Upper lobe of right lung (tissue), 1 donor: ENCODE data around the gene SCUBE3. TPM values are rescaled to one million over a fixed set of nuclear protein-coding genes. Genes with fewer than 3 reads are reported as not detected.

ENCODE experiments used
- ATAC-seq: fragments of 200-7000 bp; cut with Tn5 transposase; one replicate; pipeline ENCODE4 v1.9.1; 2020; ENCODE audit warnings: mild to moderate bottlenecking, moderate library complexity
- DNase-seq: peaks from one replicate; pipeline ENCODE4 v3.0.0-alpha.2; 2020
- H3K27ac ChIP-seq: fragments of 200-600 bp; one replicate; pipeline ENCODE4 v1.8.0; 2022
- H3K27me3 ChIP-seq: fragments of 200-600 bp; one replicate; pipeline ENCODE4 v1.8.0; 2022; ENCODE audit warnings: mild to moderate bottlenecking
- H3K36me3 ChIP-seq: fragments of 200-600 bp; one replicate; pipeline ENCODE4 v1.8.0; 2022
- H3K4me1 ChIP-seq: fragments of 200-600 bp; one replicate; pipeline ENCODE4 v1.8.0; 2022
- H3K4me3 ChIP-seq: fragments of 200-600 bp; one replicate; pipeline ENCODE4 v1.8.0; 2022; ENCODE audit warnings: mild to moderate bottlenecking
- H3K9me3 ChIP-seq: fragments of 200-600 bp; one replicate; pipeline ENCODE4 v1.8.0; 2022
- intact Hi-C: fragments of 100-400 bp; cut with DNase I; formaldehyde crosslinking; loops from one replicate; pipeline ENCODE4 v1.11.0; 2022
- total RNA-seq: library from RNA; stranded (reverse); fragmentation: NEBNext Ultra II Directional; extraction: Animal tissue kit (Norgen Biotek cat#: 25700); gene quantifications from one replicate; pipeline ENCODE4 v1.2.1, GENCODE V29; 2021
- TF ChIP-seq, protein P1 (sequence below): fragments of 200-600 bp; IDR thresholded peaks from one replicate; pipeline ENCODE4 v1.8.0; 2022; ENCODE audit warnings: antibody characterized with exemption
- donor health status: DM: no; HTN: yes; CAD: no; lungs with severe emphysema.

The SCUBE3 gene
- total RNA-seq, 1 donor from 2014 or later, result 0.46 TPM

- intact Hi-C loops, result no loop called here
Observed at GRCh38 chr6:35295521-35296315, 82.0 kb downstream of the SCUBE3 start.

GRCh38 chr6:35296931-35297600 is 83.3 kb downstream of the SCUBE3 start:
- Histone ChIP-seq H3K4me1 (peaks cover 19% of the 10 kb centered on the region), H3K27me3 (no peaks in the 10 kb centered on the region), H3K27ac (peak overlapping the region; percentile 74), H3K36me3 (peaks cover 26% of the 10 kb centered on the region), H3K4me3 (peak overlapping the region; percentile 47), H3K9me3 (no peaks in the 10 kb centered on the region)
- TF ChIP-seq, protein P1, sequence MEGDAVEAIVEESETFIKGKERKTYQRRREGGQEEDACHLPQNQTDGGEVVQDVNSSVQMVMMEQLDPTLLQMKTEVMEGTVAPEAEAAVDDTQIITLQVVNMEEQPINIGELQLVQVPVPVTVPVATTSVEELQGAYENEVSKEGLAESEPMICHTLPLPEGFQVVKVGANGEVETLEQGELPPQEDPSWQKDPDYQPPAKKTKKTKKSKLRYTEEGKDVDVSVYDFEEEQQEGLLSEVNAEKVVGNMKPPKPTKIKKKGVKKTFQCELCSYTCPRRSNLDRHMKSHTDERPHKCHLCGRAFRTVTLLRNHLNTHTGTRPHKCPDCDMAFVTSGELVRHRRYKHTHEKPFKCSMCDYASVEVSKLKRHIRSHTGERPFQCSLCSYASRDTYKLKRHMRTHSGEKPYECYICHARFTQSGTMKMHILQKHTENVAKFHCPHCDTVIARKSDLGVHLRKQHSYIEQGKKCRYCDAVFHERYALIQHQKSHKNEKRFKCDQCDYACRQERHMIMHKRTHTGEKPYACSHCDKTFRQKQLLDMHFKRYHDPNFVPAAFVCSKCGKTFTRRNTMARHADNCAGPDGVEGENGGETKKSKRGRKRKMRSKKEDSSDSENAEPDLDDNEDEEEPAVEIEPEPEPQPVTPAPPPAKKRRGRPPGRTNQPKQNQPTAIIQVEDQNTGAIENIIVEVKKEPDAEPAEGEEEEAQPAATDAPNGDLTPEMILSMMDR, result no peak
- intact Hi-C loops, result no loop called here
- DNase-seq (no peak), ATAC-seq (peak; percentile 1)

More at GRCh38 chr6:35295521-35296315, 82.0 kb downstream of the SCUBE3 start:
- ATAC-seq (no peak), DNase-seq (no peak)
- H3K4me3 ChIP-seq, result no peak overlapping the region
- H3K36me3 ChIP-seq, result peaks cover 39% of the 10 kb centered on the region
- no peaks in the 10 kb centered on the region for H3K27me3 ChIP-seq
- no peaks in the 10 kb centered on the region for H3K9me3 ChIP-seq
- peaks cover 17% of the 10 kb centered on the region for H3K4me1 ChIP-seq
- H3K27ac ChIP-seq, result no peak overlapping the region
- TF ChIP-seq, protein P1, result no peak

GRCh38 chr6:35297601-35298481 is 84.1 kb downstream of the SCUBE3 start, which contains the start of gene DEF6:
Gene DEF6 (plus strand): TSS chr6:35297818. CDS start chr6:35297857, 39 bp downstream.
- Histone ChIP-seq H3K4me3 (peak within 1 kb of the TSS; percentile 47), H3K36me3 (peaks cover 21% of the 10 kb centered on the region), H3K27ac (peak within 1 kb of the TSS; percentile 74), H3K9me3 (no peaks in the 10 kb centered on the region), H3K27me3 (no peaks in the 10 kb centered on the region), H3K4me1 (peaks cover 27% of the 10 kb centered on the region)
- DNase-seq, result peak; percentile 91
- ATAC-seq, result peak; percentile 92
- TF ChIP-seq, protein P1, result peak; percentile 65
- intact Hi-C loops, result no loop called here

DNA sequence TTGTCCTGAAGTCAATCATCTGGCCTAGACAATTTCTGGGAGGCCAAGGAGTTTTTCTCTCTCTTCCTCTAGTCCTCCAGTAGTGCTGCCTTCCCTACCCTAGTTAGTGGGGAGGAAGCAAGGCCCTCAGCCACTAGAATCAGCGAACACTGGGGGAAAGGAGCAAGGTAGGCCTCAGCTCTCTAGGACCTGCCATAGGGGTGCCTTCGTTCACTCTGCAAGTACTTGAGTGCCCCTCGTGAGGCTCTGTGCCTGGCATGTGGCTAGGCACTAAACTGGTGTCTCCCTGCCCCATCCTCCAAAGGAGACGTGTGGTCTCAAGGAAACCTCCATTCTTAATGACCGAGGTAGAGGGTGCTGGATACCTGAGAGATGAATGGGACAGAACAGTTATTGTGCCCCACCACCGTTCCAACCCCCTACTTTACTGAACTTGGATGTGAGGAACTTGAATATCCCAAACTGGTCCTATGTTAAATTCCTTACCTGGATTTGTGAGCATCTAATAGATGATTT is 84.9 kb downstream of the SCUBE3 start:
- TF ChIP-seq, protein P1, result no peak
- no peaks in the 10 kb centered on the region for H3K9me3 ChIP-seq
- ATAC-seq (no peak), DNase-seq (no peak)
- H3K27me3 ChIP-seq, result no peaks in the 10 kb centered on the region
- H3K36me3 ChIP-seq, result peaks cover 17% of the 10 kb centered on the region
- peaks cover 33% of the 10 kb centered on the region for H3K4me1 ChIP-seq
- intact Hi-C loops, result no loop called here
- H3K4me3 ChIP-seq, result peak overlapping the region; percentile 47
- peak overlapping the region; percentile 74 for H3K27ac ChIP-seq

- Histone ChIP-seq H3K36me3 (peaks cover 14% of the 10 kb centered on the region), H3K4me1 (peaks cover 33% of the 10 kb centered on the region), H3K9me3 (no peaks in the 10 kb centered on the region), H3K4me3 (peak overlapping the region; percentile 47), H3K27me3 (no peaks in the 10 kb centered on the region), H3K27ac (peak overlapping the region; percentile 47)
- no peak for DNase-seq
- TF ChIP-seq, protein P1, result no peak
- intact Hi-C loops, result no loop called here
- ATAC-seq, result peak; percentile 44
Observed at GRCh38 chr6:35299674-35300073, 85.9 kb downstream of the SCUBE3 start.
